Measurements from ENCODE around the gene HCRTR2.
"Not testable (repeated sequence)": the region's sequence is repeated elsewhere in the genome, so short reads cannot be mapped to it uniquely, and the experiment has no call there.

Gene HCRTR2

DNA sequence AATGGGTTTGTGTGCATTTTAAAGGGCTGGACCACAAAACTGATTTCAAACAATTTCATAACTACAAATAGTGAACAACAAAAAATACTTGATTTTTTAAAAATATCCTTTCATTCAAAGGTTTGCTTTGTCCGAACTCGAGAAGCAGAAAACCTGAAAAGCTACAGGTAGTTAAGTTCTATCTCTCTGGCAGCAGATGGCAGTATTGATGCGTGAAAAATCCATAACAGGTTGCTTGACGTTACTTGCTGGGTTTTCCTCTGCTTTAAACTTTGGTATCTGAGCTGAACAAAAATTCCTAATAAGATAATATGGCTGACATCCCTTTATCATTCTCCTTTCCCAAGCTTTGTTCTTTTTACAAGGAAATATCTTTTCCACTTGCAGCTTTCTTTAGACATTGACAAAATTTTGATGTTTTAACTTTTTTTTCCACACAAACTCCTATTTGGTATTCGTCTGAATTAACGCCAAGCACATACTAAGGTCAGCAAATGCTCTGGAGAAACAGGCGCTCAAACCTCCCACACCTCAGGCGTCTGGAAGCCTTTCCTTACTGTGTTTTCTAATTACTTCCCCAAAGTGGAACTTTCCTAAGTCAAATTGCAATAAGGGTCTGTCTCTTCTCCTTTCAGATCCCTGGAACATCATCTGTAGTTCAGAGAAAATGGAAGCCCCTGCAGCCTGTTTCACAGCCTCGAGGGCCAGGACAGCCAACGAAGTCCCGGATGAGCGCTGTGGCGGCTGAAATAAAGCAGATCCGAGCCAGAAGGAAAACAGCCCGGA lies 102.6 kb downstream of the HCRTR2 start:
- Mint-ChIP-seq H3K27ac (no peak overlapping the region), H3K9me3 (no peaks in the 10 kb centered on the region), H3K4me3 (no peak overlapping the region), H3K27me3 (no peaks in the 10 kb centered on the region), H3K4me1 (no peaks in the 10 kb centered on the region)
- ATAC-seq (no peak), DNase-seq (no peak)

DNA sequence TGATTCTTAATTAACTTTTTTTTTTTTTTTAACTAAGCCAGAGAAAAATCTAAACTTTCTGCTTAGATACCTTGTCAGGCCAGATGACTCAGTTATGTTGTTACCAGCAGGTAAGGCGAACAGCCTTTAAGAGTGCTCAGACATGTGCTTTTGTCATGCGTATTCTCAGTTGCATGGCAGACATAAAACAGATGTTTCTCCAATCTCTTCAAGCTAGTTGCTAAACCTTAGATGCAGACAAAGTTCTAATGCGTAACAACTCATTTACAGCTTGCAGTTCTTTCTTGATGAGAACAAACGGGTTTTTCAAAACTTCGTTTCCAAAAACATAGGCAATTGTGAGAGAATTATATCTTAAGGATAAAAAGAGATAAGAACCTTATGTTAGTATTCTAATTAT lies 103.3 kb downstream of the HCRTR2 start:
- Mint-ChIP-seq H3K9me3 (no peaks in the 10 kb centered on the region), H3K27me3 (no peaks in the 10 kb centered on the region), H3K27ac (no peak overlapping the region), H3K4me1 (no peaks in the 10 kb centered on the region), H3K4me3 (no peak overlapping the region)
- DNase-seq (no peak), ATAC-seq (no peak)

DNA sequence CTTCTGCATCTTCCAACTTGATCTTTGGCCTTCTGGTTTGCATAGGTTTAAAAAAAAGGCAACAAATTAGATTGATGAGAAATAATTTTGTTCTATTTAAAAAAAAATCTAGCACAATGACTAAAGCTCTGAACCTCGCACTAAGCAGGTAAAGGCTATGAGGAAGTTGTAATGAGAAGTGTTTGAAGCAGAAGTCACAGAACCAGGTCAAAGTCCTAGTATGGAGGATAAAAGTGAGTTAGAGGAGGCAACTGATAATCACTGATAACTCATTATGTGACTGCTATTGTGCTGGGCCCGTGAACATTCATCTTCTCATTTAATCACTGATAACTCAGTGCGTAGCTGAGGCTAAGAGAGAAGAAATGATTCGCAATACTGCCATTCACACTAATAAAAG lies 106.9 kb downstream of the HCRTR2 start:
- DNase-seq (no peak), ATAC-seq (no peak)
- Mint-ChIP-seq H3K27me3 (no peaks in the 10 kb centered on the region), H3K27ac (no peak overlapping the region), H3K4me3 (no peak overlapping the region), H3K9me3 (no peaks in the 10 kb centered on the region), H3K4me1 (no peaks in the 10 kb centered on the region)

GRCh38 chr6:55282115-55282514 lies 107.8 kb downstream of the HCRTR2 start:
- Mint-ChIP-seq H3K27me3 (no peaks in the 10 kb centered on the region), H3K9me3 (peaks cover 0 to 3% of the 10 kb centered on the region in 2 donors), H3K4me3 (no peak overlapping the region), H3K4me1 (no peaks in the 10 kb centered on the region), H3K27ac (no peak overlapping the region)
- no peak for DNase-seq
- no peak for ATAC-seq

GRCh38 chr6:55286824-55287223 lies 112.5 kb downstream of the HCRTR2 start:
- H3K9me3 Mint-ChIP-seq: peaks cover 6 to 11% of the 10 kb centered on the region in 2 donors
- ATAC-seq: no peak
- no peak overlapping the region for H3K27ac Mint-ChIP-seq
- H3K4me3 Mint-ChIP-seq: no peak overlapping the region
- no peak for DNase-seq
- no peaks in the 10 kb centered on the region for H3K27me3 Mint-ChIP-seq
- H3K4me1 Mint-ChIP-seq: no peaks in the 10 kb centered on the region

- Mint-ChIP-seq H3K27ac (no peak overlapping the region), H3K4me1 (no peaks in the 10 kb centered on the region), H3K9me3 (peaks cover 6 to 19% of the 10 kb centered on the region in 2 donors), H3K27me3 (no peaks in the 10 kb centered on the region), H3K4me3 (no peak overlapping the region)
- no peak for DNase-seq
- no peak for ATAC-seq
Observed at GRCh38 chr6:55290736-55291135, 116.4 kb downstream of the HCRTR2 start.

DNA sequence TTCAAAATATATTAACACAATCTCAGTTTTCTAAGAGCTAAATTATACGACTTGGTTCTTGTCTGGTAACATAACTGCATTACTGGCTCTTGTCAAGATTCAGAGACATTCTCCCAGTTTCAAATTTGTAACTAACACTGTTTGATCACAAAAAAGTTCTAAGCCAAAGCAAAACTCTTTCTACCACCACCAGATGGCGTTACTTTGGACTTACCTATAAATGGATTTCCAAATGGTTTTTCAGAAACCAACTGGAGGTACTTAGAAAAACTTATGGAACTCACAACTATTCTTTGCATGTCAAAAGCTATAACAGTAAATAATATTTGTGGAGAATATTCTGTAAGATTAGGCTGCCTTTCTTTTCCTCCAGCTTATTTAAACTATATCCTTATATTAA lies 118.8 kb downstream of the HCRTR2 start:
- DNase-seq: no peak
- no peaks in the 10 kb centered on the region for H3K4me1 Mint-ChIP-seq
- no peaks in the 10 kb centered on the region for H3K27me3 Mint-ChIP-seq
- no peak overlapping the region for H3K4me3 Mint-ChIP-seq
- H3K27ac Mint-ChIP-seq: no peak overlapping the region
- no peak for ATAC-seq
- H3K9me3 Mint-ChIP-seq: peaks cover 0 to 19% of the 10 kb centered on the region in 2 donors

- H3K27me3 Mint-ChIP-seq, ATAC-seq, H3K4me1 Mint-ChIP-seq, DNase-seq, H3K4me3 Mint-ChIP-seq, H3K27ac Mint-ChIP-seq: not testable (repeated sequence)
- H3K9me3 Mint-ChIP-seq: peaks cover 6 to 13% of the 10 kb centered on the region in 2 donors
Observed at GRCh38 chr6:55297214-55297613, 122.9 kb downstream of the HCRTR2 start.

DNA sequence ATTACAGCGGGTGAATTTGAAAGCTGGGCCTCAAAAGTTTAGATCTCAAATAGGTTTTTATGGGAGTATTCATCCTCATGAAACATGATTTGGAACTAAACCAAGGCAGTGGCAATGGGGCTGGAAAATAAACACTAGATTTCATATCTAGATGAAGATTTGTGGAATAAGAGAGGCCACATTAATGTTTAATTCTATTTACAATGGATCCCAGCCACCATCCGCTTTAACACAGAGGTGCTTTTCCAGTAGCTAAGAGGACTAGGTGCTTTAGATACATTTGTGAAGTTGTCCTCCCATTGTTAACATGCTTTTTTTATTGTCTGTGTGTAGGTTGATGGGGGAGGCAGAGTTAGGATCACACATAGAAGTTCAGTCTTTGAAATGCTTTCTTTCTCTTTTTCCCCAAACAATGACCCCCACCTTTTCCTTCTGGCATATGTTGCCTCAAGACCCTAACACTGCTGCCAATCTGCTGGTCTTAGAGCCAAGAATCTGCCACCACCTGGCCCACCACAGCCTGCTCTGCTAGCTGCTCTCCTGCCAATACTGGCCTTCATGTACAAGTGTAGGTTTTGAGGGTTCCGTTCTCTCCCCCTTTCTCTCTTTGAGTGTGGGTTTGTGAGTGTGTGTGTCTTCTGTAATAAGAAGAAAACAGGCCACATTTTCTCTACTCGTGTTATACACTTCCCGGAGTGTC lies 125.1 kb downstream of the HCRTR2 start:
- no peak overlapping the region for H3K27ac Mint-ChIP-seq
- H3K4me3 Mint-ChIP-seq: no peak overlapping the region
- H3K9me3 Mint-ChIP-seq: peaks cover 5 to 9% of the 10 kb centered on the region in 2 donors
- H3K4me1 Mint-ChIP-seq: no peaks in the 10 kb centered on the region
- no peak for ATAC-seq
- no peaks in the 10 kb centered on the region for H3K27me3 Mint-ChIP-seq
- no peak for DNase-seq

DNA sequence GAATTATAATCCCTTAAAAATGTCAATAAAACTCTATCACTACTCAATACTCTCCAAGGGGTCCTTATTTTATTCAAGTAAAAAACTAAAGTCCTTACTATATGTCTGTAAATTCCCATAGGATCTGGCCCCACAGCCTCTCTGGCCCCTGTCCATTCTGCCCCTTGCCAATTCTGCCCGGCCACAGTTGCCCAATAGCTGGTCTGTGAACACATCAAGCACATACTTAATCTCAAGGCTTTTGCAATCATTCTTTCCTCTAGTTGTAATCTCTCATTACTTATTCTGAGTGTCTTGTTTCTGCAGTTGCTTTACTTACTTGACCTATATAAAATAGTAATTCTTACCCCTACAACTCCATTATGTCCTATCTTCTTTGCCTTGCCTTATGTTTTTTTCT lies 130.4 kb downstream of the HCRTR2 start:
- Mint-ChIP-seq H3K27ac (no peak overlapping the region), H3K9me3 (peaks cover 13% of the 10 kb centered on the region in 2 donors), H3K27me3 (no peaks in the 10 kb centered on the region), H3K4me3 (no peak overlapping the region), H3K4me1 (no peaks in the 10 kb centered on the region)
- no peak for ATAC-seq
- DNase-seq: no peak

DNA sequence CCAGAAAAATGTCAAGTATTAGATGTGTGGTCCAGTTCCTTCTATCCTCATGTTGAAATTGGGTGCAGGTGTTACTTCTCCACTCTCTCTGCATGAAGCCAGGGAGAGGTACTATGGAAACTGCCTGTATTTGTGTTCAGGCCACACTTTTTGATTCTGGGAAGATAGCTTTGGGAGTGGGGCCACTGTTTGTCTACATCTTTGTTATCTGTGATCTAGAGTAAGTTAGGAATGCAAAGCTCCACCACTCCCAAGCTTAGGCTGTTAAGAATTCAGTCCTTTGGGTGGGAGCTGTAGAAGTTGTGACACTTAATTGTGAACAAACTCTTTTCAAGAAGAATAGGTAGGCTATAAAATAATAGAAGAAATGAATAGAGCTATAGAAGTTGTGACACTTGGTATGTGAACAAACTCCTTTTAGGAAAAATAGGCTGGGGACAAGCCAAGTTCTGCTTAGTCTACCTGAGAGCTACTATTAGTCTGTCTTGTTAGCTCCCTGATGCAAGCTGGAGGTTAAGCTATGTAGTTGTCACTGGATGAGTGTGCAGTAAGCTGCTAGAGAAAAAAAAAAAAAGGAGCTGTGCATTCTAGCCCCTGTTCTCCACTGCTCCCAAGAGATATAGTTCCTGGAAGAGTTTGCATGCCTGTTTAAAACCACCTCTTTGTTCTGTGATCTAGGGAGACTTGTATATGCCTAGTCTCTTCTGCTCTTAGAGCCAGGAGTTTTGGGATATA lies 145.8 kb downstream of the HCRTR2 start:
- Mint-ChIP-seq H3K9me3 (peaks cover 15 to 29% of the 10 kb centered on the region in 2 donors), H3K4me1 (no peaks in the 10 kb centered on the region), H3K4me3 (no peak overlapping the region), H3K27ac (no peak overlapping the region), H3K27me3 (no peaks in the 10 kb centered on the region)
- DNase-seq: no peak
- ATAC-seq: no peak

DNA sequence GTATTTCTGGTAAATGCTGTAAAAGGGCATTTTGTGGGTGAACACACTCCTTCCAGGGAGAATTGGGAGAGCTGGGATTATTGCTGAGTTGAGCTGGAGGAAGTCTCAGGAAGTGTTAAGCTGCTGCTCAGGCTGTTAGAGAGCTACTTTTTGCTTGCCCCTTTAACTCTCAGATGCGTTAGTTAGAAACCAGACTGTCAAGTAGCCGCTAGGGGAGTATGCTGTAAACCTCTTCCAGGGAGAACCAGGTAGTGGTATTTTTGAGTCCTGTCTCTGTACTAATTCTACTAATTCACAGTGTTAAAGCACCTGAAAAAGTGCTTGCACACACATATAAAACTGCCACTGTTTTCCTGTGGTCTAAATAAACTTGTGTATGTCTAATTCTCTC lies 146.4 kb downstream of the HCRTR2 start:
- no peaks in the 10 kb centered on the region for H3K4me1 Mint-ChIP-seq
- no peaks in the 10 kb centered on the region for H3K27me3 Mint-ChIP-seq
- no peak overlapping the region for H3K27ac Mint-ChIP-seq
- H3K4me3 Mint-ChIP-seq: no peak overlapping the region
- DNase-seq (no peak), ATAC-seq (no peak)
- peaks cover 18 to 29% of the 10 kb centered on the region in 2 donors for H3K9me3 Mint-ChIP-seq

DNA sequence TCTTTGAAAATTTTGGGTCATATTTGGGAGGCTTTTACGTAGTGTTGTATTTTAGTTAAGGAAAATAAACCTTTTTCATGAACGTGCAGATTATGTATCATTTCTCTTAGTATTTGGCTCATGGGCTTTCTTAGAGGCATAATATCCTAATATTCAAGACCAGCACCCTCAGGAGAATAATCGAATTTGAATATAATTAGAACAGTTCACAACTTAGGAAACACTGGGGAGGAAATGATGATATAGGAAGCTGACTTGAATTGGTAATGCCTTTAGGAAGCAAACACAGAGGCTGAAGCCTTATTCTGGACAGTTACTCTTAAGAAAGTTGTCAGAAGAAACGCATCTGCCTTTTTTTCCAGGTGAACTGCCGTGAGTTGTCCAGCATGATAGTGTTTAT lies 152.9 kb downstream of the HCRTR2 start, which contains the start of gene GFRAL:
GFRAL (plus strand) TSS at position 301 of the 400 bp plus-strand sequence; CDS start at position 387, 86 bp downstream.
- no peak within 1 kb of the TSS for H3K27ac Mint-ChIP-seq
- ATAC-seq (no peak), DNase-seq (no peak)
- H3K4me3 Mint-ChIP-seq: no peak within 1 kb of the TSS
- H3K9me3 Mint-ChIP-seq: peaks cover 12 to 13% of the 10 kb centered on the region in 2 donors
- H3K4me1 Mint-ChIP-seq: no peaks in the 10 kb centered on the region
- H3K27me3 Mint-ChIP-seq: no peaks in the 10 kb centered on the region

Data from stimulated activated naive CD8-positive, alpha-beta T cell treated with anti-CD3 and anti-CD28 coated beads, Interleukin-15, amount 100 ng/mL, for 72 hours (primary cell).